Activated T-cell treated with anti-CD3 and anti-CD28 coated beads for 24 hours (primary cell): ENCODE data around the gene TMEM119.

Source experiments
- DNase-seq: peaks from one replicate; pipeline ENCODE4 v3.0.0-alpha.2; 2020; ENCODE audit warnings: low read depth

TMEM119 gene

GRCh38 chr12:108616359-108616758, 18.5 kb upstream of the TMEM119 start:
- DNase-seq, result no peak

DNA sequence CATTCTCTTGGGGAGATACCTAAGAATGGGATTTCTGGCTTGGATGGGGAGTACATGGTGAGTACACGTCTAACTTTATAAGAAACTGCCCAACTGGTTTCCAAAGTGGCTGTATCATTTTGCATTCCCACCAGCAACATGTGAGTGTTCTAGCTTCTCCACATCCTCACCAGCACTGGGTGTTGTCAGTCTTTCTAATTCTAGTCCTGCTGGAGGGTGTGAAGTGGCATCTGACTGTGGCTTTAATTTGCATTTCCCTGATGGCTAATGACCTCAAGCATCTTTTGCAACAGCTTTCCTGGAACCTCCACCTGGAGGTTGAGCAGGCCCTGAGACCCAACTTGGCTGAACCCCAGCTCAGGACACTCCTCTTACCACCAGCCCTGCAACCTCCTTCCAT, 18.0 kb upstream of the TMEM119 start:
- no peak for DNase-seq

- DNase-seq, result no peak
Observed at GRCh38 chr12:108614639-108615038, 16.8 kb upstream of the TMEM119 start.

GRCh38 chr12:108614041-108614440, 16.2 kb upstream of the TMEM119 start:
- no peak for DNase-seq

DNA sequence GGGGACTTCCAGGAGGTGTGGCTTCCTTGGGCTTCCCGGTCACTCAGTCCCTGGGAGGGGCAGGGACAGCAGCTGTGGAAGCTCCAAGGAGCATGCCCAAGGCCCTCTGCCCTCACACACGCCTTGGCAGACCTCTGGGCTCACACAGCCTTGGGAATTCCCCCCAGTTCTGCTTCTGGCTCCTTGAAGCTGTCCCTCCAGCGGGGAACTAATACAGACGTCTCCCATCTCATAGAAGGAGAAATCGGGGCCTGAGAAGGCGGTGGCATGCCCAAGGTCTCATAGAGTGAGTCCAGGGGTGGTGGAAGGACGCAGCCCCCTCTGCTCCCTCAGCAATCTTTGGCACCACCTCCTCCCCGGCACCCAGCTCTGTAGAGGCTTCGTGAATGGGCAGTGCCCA, 15.7 kb upstream of the TMEM119 start:
- DNase-seq, result no peak

DNA sequence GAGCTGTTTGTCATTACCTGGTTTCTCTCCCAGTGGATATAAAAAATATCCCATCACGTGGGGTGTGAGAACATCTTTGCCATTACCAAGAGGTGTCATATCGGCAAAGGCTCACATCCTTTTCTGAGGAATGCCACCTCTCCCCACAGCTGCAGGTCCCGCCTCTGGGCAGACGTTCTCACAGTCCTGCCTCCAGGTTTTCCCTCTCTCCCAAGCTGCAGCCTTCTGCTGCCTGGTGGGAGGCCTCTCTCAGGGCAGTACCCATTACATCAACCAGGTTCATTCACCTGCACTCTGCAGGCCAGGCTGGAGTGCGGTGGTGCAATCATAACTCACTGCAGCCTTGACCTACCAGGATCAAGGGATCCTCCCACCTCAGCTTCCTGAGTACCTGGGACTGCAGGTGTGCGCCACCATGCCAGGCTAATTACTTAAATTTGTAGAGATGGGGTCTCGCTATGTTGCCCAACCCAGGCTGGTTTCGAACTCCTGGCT, 15.0 kb upstream of the TMEM119 start:
- no peak for DNase-seq

GRCh38 chr12:108611884-108612415, 14.1 kb upstream of the TMEM119 start:
- DNase-seq, result no peak

DNA sequence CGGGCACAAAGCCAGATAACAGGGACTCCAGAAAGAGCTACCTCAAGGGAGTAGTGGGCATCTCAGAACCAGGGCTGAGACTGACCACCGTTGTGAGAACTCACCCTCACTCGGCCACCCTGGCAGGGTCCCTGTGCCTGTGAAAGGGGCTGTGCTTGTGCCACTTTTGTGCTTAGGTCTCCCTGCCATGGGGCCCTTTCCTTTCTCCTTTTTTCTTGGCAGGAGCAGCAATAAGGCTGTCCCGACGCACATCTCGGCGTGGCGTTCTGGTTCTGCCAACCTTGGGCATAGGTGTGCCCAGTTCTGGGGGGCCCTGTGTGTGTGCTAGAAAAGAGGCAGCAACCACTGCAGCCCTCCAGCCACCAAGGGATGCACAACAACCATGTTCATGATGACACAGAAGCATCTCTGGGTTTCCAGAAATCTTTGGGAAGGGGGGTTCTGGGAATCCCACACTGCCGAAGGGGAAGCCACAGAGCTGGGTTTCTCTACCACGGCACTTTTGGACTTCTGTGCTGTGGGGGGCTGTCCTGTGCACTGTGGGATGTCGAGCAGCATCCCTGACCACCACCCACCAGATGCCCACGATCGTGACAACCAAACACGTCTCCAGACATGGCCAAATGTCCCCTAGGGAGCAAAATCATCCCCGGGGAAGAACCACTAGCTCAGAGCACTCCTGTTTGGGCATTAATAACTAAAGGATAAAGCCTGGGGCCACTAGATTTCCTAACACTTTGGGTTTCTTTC, 13.1 kb upstream of the TMEM119 start:
- DNase-seq, result no peak

- DNase-seq, result no peak
Observed at GRCh38 chr12:108610336-108610815, 12.5 kb upstream of the TMEM119 start.

DNA sequence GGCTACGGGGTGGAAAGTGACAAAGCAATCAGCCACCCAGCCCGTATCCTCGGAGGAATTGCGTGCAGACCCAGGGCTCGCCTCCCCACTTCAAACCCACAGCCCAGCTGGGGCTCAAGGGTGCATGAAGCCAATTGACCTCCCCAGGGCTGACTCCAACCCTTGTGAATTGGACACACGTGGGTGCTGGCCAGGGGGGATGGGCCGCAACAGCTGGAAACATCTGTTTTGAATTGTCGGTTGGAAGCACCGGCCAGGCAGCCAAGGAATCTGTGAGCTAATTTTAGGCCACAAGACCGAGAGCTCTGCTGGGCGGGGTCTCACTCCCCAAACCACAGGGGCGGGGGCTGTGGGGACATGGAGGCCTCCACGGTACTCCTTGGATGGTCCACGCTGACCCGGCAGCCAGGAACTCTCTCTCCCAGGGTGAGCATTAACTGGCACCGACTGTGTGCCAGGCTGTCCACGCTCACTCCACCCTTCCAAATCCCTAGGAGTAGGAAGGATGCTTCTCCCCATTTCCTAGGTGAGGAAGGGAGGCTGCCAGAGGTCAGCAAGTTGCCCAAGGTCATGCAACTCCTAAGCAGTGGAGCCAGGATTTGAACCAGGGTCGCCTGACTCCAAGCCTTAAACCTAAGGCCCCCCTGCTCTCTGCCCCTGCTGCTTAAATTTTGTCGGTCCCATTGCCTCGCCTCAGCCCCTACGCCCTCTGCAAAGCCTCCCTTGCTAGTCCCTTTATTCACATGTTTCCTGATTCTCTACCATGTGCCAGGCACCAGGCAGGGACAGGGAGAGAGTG, 11.9 kb upstream of the TMEM119 start:
- no peak for DNase-seq

DNA sequence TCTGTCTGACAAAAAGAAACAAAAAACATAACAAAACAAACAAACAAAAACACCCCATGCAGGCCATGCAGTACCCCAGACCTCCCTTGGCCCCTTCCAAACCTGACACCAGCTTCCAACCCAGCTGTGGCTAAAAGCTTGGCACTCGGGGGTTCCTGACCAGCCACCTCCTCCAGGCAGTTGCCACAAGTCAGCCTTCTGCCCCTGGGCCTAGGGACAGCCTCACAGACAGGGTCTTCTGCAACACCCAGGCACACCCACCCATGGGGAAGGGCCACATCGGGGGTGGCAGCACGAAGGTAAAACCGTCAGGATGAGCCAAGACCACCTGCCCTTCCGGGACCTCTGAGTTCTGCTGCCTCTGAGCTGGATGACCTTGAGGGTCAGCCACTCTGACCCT, 10.7 kb upstream of the TMEM119 start:
- DNase-seq, result no peak

GRCh38 chr12:108607981-108608600, 10.2 kb upstream of the TMEM119 start:
- DNase-seq, result no peak

DNA sequence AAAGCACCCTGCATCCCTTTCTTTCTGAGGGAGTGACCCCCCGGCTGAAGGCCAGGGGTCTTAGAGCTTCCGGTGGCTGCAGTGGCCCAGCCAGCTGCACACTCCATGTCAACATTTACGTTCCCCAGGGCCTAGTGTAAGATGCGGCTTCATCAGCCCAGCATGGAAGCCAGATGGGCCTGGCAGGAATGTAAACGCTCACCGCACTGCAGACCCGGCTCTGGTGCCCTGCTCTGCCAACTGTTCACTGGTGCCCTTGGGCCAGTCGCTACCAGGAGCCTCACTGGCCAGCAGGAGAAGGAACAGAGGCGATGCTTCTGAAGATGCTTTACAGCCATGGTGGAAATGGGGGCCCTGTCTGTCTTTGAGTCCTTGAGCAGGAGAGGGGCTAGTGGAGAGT, 8.6 kb upstream of the TMEM119 start:
- DNase-seq, result no peak

DNA sequence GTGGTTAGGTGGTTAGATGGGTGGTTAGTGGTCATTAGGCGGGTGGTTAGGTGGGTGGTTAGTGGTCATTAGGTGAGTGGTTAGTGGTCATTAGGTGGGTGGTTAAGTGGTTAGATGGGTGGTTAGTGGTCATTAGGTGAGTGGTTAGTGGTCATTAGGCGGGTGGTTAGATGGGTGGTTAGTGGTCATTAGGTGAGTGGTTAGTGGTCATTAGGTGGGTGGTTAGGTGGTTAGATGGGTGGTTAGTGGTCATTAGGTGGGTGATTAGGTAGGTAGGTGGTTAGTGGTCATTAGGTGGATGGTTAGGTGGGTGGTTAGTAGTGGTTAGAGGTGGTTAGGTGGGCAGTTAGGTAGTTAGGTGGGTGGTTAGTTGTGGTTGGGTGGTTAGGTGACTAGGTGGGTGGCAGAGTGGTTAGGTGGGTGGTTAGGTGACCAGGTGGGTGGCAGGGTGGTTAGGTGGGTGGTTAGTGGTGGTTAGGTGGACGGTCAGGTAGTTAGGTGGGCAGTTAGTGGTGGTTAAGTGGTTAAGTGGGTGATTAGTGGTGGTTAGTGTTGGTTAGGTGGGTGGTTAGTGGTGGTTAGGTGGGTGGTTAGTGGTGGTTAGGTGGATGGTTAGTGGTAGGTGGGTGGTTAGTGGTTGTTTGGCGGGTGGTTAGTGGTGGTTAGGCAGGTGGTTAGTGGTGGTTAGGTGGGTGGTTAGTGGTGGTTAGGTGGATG, 8.0 kb upstream of the TMEM119 start:
- no peak for DNase-seq

DNA sequence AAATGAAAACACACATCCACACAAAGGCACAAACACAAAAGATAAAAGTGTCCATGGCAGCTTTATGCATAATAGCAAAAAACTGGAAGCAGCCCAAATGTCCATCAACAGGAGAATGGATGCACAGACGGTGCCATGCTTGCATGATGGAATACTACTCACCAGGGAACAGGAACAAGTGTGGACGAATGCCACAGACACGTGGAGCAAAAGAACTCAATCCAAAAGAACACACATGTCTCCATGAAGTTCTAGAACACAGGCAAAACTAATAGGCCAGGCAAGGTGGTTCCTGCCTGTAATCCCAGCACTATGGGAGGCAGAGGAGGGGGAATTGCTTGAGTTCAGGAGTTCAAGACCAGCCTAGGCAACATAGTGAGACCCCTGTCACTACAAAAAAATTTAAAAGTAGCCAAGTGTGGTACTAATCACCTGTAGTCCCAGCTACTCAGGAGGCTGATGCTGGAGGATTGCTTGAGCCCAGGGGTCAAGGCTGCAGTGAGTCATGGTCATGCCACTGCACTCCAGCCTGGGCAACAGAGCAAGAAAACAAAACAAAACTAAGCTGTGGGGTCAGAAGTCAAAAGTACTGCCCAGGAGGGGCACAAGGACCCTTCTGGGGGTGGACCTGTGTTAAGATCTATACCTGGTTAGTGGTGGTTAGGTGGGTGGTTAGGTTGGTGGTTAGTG, 7.3 kb upstream of the TMEM119 start:
- DNase-seq, result no peak

DNA sequence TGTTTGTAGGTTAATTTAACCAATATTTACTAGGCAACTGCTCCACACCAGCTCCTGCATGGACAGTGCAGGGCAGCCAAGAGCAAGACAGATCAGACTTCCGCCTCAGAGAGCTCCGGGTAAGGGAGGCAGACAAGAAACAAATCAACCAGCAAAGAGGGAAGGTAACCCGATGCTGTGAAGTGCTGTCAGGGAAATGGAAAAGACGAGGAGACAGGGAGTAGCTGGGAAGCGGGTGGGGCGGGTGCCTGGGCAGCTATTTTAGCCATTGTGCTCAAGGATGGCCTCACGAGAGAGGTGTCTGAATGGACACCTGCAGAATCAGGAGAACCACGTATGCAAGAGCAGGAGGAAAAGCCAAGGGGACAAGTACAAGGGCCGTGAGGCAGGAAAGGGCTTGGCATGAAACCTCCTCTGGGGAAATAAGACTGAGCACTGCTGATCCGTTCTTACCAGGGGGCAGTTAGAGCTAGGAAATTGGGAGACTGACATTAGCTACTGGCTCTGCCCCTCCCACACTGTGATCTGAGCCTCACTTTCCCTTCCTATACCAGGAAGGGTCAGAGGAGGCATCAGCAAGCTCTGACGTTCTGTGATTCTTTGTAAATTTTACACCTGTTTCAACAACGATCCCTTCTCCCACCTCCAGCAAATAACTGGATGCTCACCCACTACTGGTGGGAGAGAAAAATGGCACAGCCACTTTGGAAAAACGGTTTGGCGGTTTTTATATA, 6.5 kb upstream of the TMEM119 start:
- no peak for DNase-seq

- DNase-seq, result no peak
Observed at GRCh38 chr12:108603743-108604142, 5.9 kb upstream of the TMEM119 start.

GRCh38 chr12:108602976-108603704, 5.3 kb upstream of the TMEM119 start:
- no peak for DNase-seq

- DNase-seq, result no peak
Observed at GRCh38 chr12:108602209-108602705, 4.4 kb upstream of the TMEM119 start.

DNA sequence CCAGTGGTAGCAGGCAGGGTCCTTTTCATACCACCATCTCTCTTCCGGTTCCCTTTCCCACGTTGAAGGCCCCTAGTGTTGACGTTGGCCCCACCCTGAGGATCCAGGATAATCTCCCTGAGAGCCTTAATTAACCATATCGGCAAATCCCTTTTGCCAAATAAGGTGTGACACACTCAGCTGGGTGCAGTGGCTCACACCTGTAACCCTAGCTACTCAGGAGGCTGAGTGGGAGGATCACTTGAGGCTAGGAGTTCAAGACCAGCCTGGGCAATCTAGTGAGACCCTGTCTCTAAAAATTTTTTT, 2.8 kb upstream of the TMEM119 start:
- DNase-seq, result no peak
